ENCODE results near the gene PDE11A.

GRCh38 chr2:178012639-178013038, 59.9 kb downstream of the PDE11A start:
- TF ChIP-seq CTCF (IDR thresholded peaks at IDR 0.05; ENCODE audit: insufficient read depth, low read length, poor library complexity, severe bottlenecking) (no peak), EZH2phosphoT487 (conservative IDR thresholded peaks at IDR 0.05; ENCODE audit: low read length) (no peak)

Data from SU-DHL-6 (cell line).